GM12872 (cell line): ENCODE measurements around the gene ST6GALNAC4.

Source experiments
- CTCF ChIP-seq: IDR thresholded peaks from 3 replicates; pipeline ENCODE4 v1.5.1; 2011; ENCODE audit warnings: low read depth, mild to moderate bottlenecking, low read length, moderate library complexity; ENCODE audit not compliant: insufficient read depth

The ST6GALNAC4 gene

GRCh38 chr9:127960410-127961154 lies 43.7 kb upstream of the ST6GALNAC4 start:
- TF ChIP-seq CTCF = no peak

GRCh38 chr9:127959841-127960409 lies 43.1 kb upstream of the ST6GALNAC4 start:
- no peak for TF ChIP-seq CTCF

- no peak for TF ChIP-seq CTCF
Measured at GRCh38 chr9:127959398-127959797, 42.6 kb upstream of the ST6GALNAC4 start.

GRCh38 chr9:127958728-127959127 lies 41.9 kb upstream of the ST6GALNAC4 start:
- TF ChIP-seq CTCF = no peak

- peak; percentile 74 for TF ChIP-seq CTCF
Measured at GRCh38 chr9:127955294-127956015, 38.6 kb upstream of the ST6GALNAC4 start.

- no peak for TF ChIP-seq CTCF
Measured at GRCh38 chr9:127954831-127955293, 38.0 kb upstream of the ST6GALNAC4 start.

- TF ChIP-seq CTCF = no peak
Measured at GRCh38 chr9:127953768-127954505, 37.1 kb upstream of the ST6GALNAC4 start.
